Progenitor cell of endocrine pancreas (in vitro differentiated cells): ENCODE results near the gene STXBP2. TPM values are rescaled to one million over a fixed set of nuclear protein-coding genes. Genes with fewer than 3 reads are reported as not detected.

Experiments used
- DNase-seq: peaks from one replicate; pipeline ENCODE4 v3.0.0; 2021; ENCODE audit warnings: low spot score; ENCODE audit not compliant: unreplicated experiment
- H3K27ac Mint-ChIP-seq: 2 replicates; pipeline ENCODE4 v1.8.0; 2021; ENCODE audit warnings: mild to moderate bottlenecking, moderate library complexity, mixed read lengths
- H3K27me3 Mint-ChIP-seq: 2 replicates; pipeline ENCODE4 v1.8.0; 2021; ENCODE audit warnings: mixed read lengths
- H3K36me3 Mint-ChIP-seq: 2 replicates; pipeline ENCODE4 v1.8.0; 2022; ENCODE audit warnings: mixed read lengths; ENCODE audit not compliant: insufficient read depth
- H3K4me1 Mint-ChIP-seq: 2 replicates; pipeline ENCODE4 v1.8.0; 2021; ENCODE audit warnings: low read depth, mixed read lengths
- H3K4me3 Mint-ChIP-seq: 2 replicates; pipeline ENCODE4 v1.8.0; 2021; ENCODE audit warnings: low read depth, mild to moderate bottlenecking, moderate library complexity, mixed read lengths
- H3K9me3 Mint-ChIP-seq: 2 replicates; pipeline ENCODE4 v1.8.0; 2021; ENCODE audit warnings: low read depth, mixed read lengths
- total RNA-seq: library from RNA; stranded (reverse); gene quantifications from 2 replicates; pipeline ENCODE4 v1.2.1, GENCODE V29; 2021
- TF ChIP-seq, protein P1 (sequence below): fragments of 200-600 bp; sonication (generic); IDR thresholded peaks from one replicate; pipeline ENCODE4 v1.5.0; 2021; ENCODE audit warnings: antibody characterized with exemption, mild to moderate bottlenecking; ENCODE audit not compliant: unreplicated experiment

STXBP2 gene
- total RNA-seq, 1 donor from 2014 or later = 141 TPM

DNA sequence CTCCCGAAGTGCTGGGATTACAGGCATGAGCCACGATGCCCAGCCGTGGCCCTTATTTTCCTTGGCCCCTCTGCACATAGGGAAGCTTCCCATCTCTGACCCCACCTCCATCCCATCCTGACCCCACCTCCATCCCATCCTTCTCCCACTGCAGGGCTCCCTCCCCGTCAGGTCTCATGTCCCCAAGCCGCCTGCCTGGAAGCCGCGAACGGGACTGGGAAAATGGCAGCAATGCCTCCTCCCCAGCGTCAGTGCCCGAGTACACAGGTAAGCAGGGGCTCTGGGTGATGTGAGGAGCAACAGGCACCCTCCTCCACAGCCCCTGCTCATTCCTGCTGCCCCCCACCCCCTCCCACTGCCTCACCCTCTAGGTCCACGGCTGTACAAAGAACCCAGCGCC lies 19.7 kb upstream of the STXBP2 start:
- H3K9me3 Mint-ChIP-seq = no peaks in the 10 kb centered on the region
- no peaks in the 10 kb centered on the region for H3K27me3 Mint-ChIP-seq

DNA sequence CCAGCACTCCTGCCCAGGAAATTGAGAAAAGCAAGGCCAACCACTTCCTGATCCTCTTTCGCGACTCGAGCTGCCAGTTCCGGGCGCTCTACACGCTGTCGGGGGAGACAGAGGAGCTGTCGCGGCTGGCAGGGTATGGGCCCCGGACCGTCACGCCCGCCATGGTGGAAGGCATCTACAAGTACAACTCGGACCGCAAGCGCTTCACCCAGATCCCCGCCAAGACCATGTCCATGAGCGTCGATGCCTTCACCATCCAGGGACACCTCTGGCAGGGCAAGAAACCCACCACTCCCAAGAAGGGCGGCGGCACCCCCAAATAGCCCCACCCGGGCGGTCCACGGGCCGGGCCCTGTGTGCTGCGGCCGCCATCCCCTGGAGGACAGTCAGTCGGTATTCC lies 19.2 kb upstream of the STXBP2 start:
- no peak overlapping the region for H3K4me3 Mint-ChIP-seq
- peaks cover 15% of the 10 kb centered on the region for H3K36me3 Mint-ChIP-seq
- TF ChIP-seq, protein P1, sequence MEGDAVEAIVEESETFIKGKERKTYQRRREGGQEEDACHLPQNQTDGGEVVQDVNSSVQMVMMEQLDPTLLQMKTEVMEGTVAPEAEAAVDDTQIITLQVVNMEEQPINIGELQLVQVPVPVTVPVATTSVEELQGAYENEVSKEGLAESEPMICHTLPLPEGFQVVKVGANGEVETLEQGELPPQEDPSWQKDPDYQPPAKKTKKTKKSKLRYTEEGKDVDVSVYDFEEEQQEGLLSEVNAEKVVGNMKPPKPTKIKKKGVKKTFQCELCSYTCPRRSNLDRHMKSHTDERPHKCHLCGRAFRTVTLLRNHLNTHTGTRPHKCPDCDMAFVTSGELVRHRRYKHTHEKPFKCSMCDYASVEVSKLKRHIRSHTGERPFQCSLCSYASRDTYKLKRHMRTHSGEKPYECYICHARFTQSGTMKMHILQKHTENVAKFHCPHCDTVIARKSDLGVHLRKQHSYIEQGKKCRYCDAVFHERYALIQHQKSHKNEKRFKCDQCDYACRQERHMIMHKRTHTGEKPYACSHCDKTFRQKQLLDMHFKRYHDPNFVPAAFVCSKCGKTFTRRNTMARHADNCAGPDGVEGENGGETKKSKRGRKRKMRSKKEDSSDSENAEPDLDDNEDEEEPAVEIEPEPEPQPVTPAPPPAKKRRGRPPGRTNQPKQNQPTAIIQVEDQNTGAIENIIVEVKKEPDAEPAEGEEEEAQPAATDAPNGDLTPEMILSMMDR = no peak
- peak overlapping the region; percentile 67 for H3K27ac Mint-ChIP-seq
- no peaks in the 10 kb centered on the region for H3K27me3 Mint-ChIP-seq
- no peaks in the 10 kb centered on the region for H3K4me1 Mint-ChIP-seq
- no peak for DNase-seq
- no peaks in the 10 kb centered on the region for H3K9me3 Mint-ChIP-seq

More for the DNA sequence above, 19.7 kb upstream of the STXBP2 start:
- Mint-ChIP-seq H3K27ac (no peak overlapping the region), H3K4me3 (no peak overlapping the region), H3K4me1 (no peaks in the 10 kb centered on the region), H3K36me3 (peaks cover 15% of the 10 kb centered on the region)
- no peak for DNase-seq
- TF ChIP-seq, protein P1 = no peak

DNA sequence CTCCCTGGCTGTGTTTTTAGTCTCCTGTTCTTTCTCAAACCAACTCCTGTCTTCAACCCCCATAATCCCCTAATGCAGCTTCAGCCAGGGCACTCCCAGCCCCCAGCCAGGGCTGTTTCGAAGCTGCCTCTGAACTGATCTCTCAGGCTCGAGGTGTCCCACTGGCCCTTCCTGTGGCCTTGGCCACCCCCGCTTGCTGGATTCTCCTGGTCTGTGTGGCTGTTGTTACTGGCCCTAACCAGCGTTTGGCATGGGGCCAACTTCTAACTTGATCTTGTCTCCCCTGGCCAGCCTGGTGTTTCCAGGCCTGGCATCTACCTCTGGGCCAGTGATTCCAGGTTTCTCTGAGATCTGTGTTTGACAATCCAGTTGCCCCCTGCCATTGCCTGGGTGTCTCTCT lies 18.6 kb upstream of the STXBP2 start:
- TF ChIP-seq, protein P1 = no peak
- Mint-ChIP-seq H3K36me3 (peaks cover 20% of the 10 kb centered on the region), H3K4me1 (no peaks in the 10 kb centered on the region), H3K27me3 (no peaks in the 10 kb centered on the region), H3K9me3 (no peaks in the 10 kb centered on the region), H3K27ac (peak overlapping the region; percentile 83), H3K4me3 (no peak overlapping the region)
- no peak for DNase-seq

DNA sequence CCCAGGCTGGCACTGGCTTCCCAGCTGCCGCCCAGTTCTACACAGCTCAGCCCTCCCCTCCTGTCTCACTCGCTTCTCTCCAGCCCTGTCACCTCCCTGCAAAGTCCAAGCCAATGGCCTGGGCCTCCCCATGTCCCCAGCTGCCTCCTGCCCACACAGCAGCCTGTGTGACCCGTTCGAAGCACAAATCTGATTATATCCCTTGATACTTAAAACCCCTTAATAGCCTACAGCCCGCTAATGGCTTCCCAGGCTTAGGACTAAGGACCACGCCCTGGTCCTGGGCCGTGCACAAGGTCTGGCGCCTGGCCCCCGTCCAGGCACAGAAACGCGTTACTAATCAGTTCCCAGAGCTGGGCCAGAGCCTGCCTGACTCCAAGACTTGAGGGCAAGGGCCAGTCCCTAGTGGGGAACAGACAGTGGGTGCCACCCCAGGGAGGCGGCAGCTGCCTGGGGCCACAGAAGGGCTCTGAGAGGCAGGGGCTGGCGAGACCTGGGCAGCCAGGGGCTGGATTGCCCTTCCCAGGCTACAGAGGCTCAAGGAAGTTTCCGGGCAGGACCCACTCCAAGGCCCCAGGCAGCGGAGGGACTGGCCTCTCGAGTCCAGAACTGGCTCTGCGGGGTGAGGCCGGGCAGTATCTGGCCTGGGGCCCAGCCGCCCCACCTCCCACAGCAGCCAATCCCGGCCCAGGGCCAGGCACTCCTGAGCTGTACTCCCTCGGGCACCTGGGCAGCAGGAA lies 18.0 kb upstream of the STXBP2 start:
- H3K9me3 Mint-ChIP-seq = no peaks in the 10 kb centered on the region
- H3K36me3 Mint-ChIP-seq = peaks cover 20% of the 10 kb centered on the region
- TF ChIP-seq, protein P1 = no peak
- no peak overlapping the region for H3K4me3 Mint-ChIP-seq
- no peaks in the 10 kb centered on the region for H3K27me3 Mint-ChIP-seq
- H3K27ac Mint-ChIP-seq = peak overlapping the region; percentile 83
- H3K4me1 Mint-ChIP-seq = no peaks in the 10 kb centered on the region
- no peak for DNase-seq

DNA sequence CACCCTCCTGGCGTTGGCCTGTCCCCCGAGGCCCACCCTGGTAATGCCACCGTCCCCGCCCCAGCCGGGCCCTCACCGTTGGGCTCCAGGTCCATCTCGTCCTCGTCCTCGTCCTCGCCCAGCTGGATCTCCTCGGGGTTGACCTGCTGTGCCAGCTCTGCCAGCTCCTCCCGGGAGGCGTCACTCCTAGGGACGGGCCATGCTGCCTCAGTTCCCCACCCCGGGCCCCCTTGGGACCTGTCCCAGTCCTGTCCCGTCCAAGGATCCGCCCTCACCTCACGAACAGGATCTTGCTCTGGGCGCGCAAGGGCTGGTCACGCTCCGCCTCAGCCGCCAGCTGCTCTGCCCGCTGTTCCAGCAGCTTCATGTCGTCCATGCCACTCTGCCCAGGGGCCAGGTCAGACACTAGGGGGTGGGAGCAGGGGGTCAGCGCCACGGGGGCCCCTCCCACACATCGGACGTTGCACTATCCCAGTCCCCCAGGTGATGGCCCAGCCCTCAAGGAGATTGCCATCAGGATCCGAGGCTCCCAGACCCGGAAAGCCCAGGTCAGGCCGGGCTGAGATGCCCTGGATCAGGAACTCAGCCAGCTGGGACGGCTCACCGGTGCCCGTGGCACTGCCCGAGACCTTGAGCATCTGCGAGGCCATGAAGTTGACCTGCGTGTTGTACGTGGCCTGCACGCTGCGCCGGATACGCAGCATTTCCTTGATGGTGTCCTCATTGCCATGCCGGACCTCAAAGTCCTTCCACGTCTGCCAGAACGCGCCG lies 17.1 kb upstream of the STXBP2 start:
- Mint-ChIP-seq H3K4me1 (no peaks in the 10 kb centered on the region), H3K9me3 (no peaks in the 10 kb centered on the region), H3K4me3 (no peak overlapping the region), H3K36me3 (peaks cover 17% of the 10 kb centered on the region), H3K27ac (no peak overlapping the region), H3K27me3 (no peaks in the 10 kb centered on the region)
- no peak for DNase-seq
- TF ChIP-seq, protein P1 = no peak
